SK-N-SH treated with all-trans-retinoic acid at 6 μM for 48 hours (cell line): ENCODE results near the gene LTN1.
"Not testable (repeated sequence)": the region's sequence is repeated elsewhere in the genome, so short reads cannot be mapped to it uniquely, and the experiment has no call there.

Experiments
- ATAC-seq: fragments of 200-7000 bp; cut with Tn5 transposase; 3 replicates; pipeline ENCODE4 v1.9.1; 2020; ENCODE audit warnings: mild to moderate bottlenecking, moderate library complexity
- ARNTL ChIP-seq: fragments of 450-650 bp; formaldehyde crosslinking; IDR thresholded peaks from 2 replicates; pipeline ENCODE4 v1.5.0; 2020; ENCODE audit warnings: low read depth, mild to moderate bottlenecking, moderate library complexity, borderline replicate concordance
- BACH2 ChIP-seq: fragments of 250-450 bp; sonication (Bioruptor Pico); IDR thresholded peaks from 2 replicates; pipeline ENCODE4 v1.9.0; 2021; ENCODE audit warnings: mild to moderate bottlenecking, borderline replicate concordance
- CREB5 ChIP-seq: fragments of 250-450 bp; sonication (Bioruptor Pico); IDR thresholded peaks from 2 replicates; pipeline ENCODE4 v1.5.1; 2020; ENCODE audit warnings: low read depth, mild to moderate bottlenecking, moderate library complexity
- CSDC2 ChIP-seq: fragments of 250-450 bp; sonication (Bioruptor Pico); IDR thresholded peaks from 2 replicates; pipeline ENCODE4 v1.5.0; 2020; ENCODE audit warnings: mild to moderate bottlenecking, moderate library complexity
- ESRRG ChIP-seq: fragments of 250-450 bp; sonication (Bioruptor Pico); IDR thresholded peaks from 2 replicates; pipeline ENCODE4 v1.6.1; 2021; ENCODE audit warnings: mild to moderate bottlenecking
- GLIS3 ChIP-seq: fragments of 250-450 bp; sonication (Bioruptor Pico); IDR thresholded peaks from 2 replicates; pipeline ENCODE4 v1.5.0; 2020; ENCODE audit warnings: mild to moderate bottlenecking, moderate library complexity
- OSR1 ChIP-seq: fragments of 250-450 bp; sonication (Bioruptor Pico); IDR thresholded peaks from 2 replicates; pipeline ENCODE4 v1.8.0; 2022; ENCODE audit warnings: moderate library complexity, mild to moderate bottlenecking, inconsistent platforms
- PPARA ChIP-seq: fragments of 250-450 bp; sonication (Bioruptor Pico); IDR thresholded peaks from 2 replicates; pipeline ENCODE4 v1.5.0; 2020; ENCODE audit warnings: mild to moderate bottlenecking, borderline replicate concordance
- RARB ChIP-seq: fragments of 250-450 bp; sonication (Bioruptor Pico); IDR thresholded peaks from 2 replicates; pipeline ENCODE4 v1.8.0; 2021; ENCODE audit warnings: mild to moderate bottlenecking, moderate library complexity
- SNAI2 ChIP-seq: fragments of 250-450 bp; sonication (Bioruptor Pico); IDR thresholded peaks from 2 replicates; pipeline ENCODE4 v1.5.0; 2020; ENCODE audit warnings: mild to moderate bottlenecking, moderate library complexity
- TCF4 ChIP-seq: fragments of 250-450 bp; sonication (Bioruptor Pico); IDR thresholded peaks from 2 replicates; pipeline ENCODE4 v1.8.0; 2021; ENCODE audit warnings: mild to moderate bottlenecking, moderate library complexity, borderline replicate concordance
- ZC3H10 ChIP-seq: fragments of 250-450 bp; sonication (Bioruptor Pico); IDR thresholded peaks from 2 replicates; pipeline ENCODE4 v1.5.1; 2021; ENCODE audit warnings: mild to moderate bottlenecking, moderate library complexity
- ZFP3 ChIP-seq: fragments of 250-450 bp; sonication (Bioruptor Pico); IDR thresholded peaks from 2 replicates; pipeline ENCODE4 v1.5.0; 2020; ENCODE audit warnings: mild to moderate bottlenecking, moderate library complexity
- ZFP30 ChIP-seq: fragments of 450-650 bp; formaldehyde crosslinking; IDR thresholded peaks from 2 replicates; pipeline ENCODE4 v1.5.0; 2022; ENCODE audit warnings: mild to moderate bottlenecking, moderate library complexity
- ZNF70 ChIP-seq: fragments of 450-650 bp; formaldehyde crosslinking; IDR thresholded peaks from 2 replicates; pipeline ENCODE4 v1.5.0; 2020; ENCODE audit warnings: mild to moderate bottlenecking, moderate library complexity
- ZNF8 ChIP-seq: fragments of 450-650 bp; formaldehyde crosslinking; IDR thresholded peaks from 2 replicates; pipeline ENCODE4 v1.5.0; 2020; ENCODE audit warnings: mild to moderate bottlenecking, moderate library complexity
- TF ChIP-seq, protein P1 (sequence below): fragments of 250-450 bp; sonication (Bioruptor Pico); IDR thresholded peaks from 2 replicates; pipeline ENCODE4 v1.5.1; 2021; ENCODE audit warnings: mild to moderate bottlenecking, moderate library complexity
- TF ChIP-seq, protein P2 (sequence below): fragments of 250-450 bp; sonication (Bioruptor Pico); IDR thresholded peaks from 2 replicates; pipeline ENCODE4 v1.5.0; 2020; ENCODE audit warnings: mild to moderate bottlenecking, moderate library complexity
- TF ChIP-seq, protein P3 (sequence below): fragments of 250-450 bp; sonication (Bioruptor Pico); IDR thresholded peaks from 2 replicates; pipeline ENCODE4 v1.8.0; 2021; ENCODE audit warnings: low read depth, mild to moderate bottlenecking, moderate library complexity, borderline replicate concordance
- TF ChIP-seq, protein P4 (sequence below): fragments of 250-450 bp; sonication (Bioruptor Pico); IDR thresholded peaks from 2 replicates; pipeline ENCODE4 v1.8.0; 2020; ENCODE audit warnings: mild to moderate bottlenecking, moderate library complexity, borderline replicate concordance

Gene LTN1

GRCh38 chr21:29002442-29003144 lies 9.9 kb upstream of the LTN1 start:
- peak; percentile 99 for ATAC-seq

GRCh38 chr21:28993293-28993629 lies 584 bp upstream of the LTN1 start:
- TF ChIP-seq PPARA (CRISPR knock-in tag): no peak
- no peak for ATAC-seq

More at GRCh38 chr21:29002442-29003144, 9.9 kb upstream of the LTN1 start:
- TF ChIP-seq, protein P1, sequence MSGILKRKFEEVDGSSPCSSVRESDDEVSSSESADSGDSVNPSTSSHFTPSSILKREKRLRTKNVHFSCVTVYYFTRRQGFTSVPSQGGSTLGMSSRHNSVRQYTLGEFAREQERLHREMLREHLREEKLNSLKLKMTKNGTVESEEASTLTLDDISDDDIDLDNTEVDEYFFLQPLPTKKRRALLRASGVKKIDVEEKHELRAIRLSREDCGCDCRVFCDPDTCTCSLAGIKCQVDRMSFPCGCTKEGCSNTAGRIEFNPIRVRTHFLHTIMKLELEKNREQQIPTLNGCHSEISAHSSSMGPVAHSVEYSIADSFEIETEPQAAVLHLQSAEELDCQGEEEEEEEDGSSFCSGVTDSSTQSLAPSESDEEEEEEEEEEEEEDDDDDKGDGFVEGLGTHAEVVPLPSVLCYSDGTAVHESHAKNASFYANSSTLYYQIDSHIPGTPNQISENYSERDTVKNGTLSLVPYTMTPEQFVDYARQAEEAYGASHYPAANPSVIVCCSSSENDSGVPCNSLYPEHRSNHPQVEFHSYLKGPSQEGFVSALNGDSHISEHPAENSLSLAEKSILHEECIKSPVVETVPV: no peak
- peak; percentile 41; the same call in 1 of the 2 replicates for TF ChIP-seq TCF4 (CRISPR knock-in tag)
- TF ChIP-seq ZNF8: no peak
- no peak for TF ChIP-seq ESRRG
- TF ChIP-seq CREB5 (CRISPR knock-in tag): no peak
- no peak for TF ChIP-seq RARB
- TF ChIP-seq ZFP30 (CRISPR knock-in tag): no peak
- TF ChIP-seq, protein P2, sequence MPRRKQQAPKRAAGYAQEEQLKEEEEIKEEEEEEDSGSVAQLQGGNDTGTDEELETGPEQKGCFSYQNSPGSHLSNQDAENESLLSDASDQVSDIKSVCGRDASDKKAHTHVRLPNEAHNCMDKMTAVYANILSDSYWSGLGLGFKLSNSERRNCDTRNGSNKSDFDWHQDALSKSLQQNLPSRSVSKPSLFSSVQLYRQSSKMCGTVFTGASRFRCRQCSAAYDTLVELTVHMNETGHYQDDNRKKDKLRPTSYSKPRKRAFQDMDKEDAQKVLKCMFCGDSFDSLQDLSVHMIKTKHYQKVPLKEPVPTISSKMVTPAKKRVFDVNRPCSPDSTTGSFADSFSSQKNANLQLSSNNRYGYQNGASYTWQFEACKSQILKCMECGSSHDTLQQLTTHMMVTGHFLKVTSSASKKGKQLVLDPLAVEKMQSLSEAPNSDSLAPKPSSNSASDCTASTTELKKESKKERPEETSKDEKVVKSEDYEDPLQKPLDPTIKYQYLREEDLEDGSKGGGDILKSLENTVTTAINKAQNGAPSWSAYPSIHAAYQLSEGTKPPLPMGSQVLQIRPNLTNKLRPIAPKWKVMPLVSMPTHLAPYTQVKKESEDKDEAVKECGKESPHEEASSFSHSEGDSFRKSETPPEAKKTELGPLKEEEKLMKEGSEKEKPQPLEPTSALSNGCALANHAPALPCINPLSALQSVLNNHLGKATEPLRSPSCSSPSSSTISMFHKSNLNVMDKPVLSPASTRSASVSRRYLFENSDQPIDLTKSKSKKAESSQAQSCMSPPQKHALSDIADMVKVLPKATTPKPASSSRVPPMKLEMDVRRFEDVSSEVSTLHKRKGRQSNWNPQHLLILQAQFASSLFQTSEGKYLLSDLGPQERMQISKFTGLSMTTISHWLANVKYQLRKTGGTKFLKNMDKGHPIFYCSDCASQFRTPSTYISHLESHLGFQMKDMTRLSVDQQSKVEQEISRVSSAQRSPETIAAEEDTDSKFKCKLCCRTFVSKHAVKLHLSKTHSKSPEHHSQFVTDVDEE: peak; percentile 62; the same call in 1 of the 2 replicates
- TF ChIP-seq, protein P3, sequence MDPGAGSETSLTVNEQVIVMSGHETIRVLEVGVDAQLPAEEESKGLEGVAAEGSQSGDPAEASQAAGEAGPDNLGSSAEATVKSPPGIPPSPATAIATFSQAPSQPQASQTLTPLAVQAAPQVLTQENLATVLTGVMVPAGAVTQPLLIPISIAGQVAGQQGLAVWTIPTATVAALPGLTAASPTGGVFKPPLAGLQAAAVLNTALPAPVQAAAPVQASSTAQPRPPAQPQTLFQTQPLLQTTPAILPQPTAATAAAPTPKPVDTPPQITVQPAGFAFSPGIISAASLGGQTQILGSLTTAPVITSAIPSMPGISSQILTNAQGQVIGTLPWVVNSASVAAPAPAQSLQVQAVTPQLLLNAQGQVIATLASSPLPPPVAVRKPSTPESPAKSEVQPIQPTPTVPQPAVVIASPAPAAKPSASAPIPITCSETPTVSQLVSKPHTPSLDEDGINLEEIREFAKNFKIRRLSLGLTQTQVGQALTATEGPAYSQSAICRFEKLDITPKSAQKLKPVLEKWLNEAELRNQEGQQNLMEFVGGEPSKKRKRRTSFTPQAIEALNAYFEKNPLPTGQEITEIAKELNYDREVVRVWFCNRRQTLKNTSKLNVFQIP: no peak
- no peak for TF ChIP-seq ARNTL (CRISPR knock-in tag)
- no peak for TF ChIP-seq ZNF70
- peak; percentile 83 for TF ChIP-seq CSDC2 (CRISPR knock-in tag)
- peak; percentile 87 for TF ChIP-seq ZFP3 (CRISPR knock-in tag)

GRCh38 chr21:28991861-28992525 lies 684 bp downstream of the LTN1 start:
- TF ChIP-seq SNAI2 (CRISPR knock-in tag): no peak
- TF ChIP-seq, protein P4, sequence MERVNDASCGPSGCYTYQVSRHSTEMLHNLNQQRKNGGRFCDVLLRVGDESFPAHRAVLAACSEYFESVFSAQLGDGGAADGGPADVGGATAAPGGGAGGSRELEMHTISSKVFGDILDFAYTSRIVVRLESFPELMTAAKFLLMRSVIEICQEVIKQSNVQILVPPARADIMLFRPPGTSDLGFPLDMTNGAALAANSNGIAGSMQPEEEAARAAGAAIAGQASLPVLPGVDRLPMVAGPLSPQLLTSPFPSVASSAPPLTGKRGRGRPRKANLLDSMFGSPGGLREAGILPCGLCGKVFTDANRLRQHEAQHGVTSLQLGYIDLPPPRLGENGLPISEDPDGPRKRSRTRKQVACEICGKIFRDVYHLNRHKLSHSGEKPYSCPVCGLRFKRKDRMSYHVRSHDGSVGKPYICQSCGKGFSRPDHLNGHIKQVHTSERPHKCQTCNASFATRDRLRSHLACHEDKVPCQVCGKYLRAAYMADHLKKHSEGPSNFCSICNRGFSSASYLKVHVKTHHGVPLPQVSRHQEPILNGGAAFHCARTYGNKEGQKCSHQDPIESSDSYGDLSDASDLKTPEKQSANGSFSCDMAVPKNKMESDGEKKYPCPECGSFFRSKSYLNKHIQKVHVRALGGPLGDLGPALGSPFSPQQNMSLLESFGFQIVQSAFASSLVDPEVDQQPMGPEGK: no peak
- peak; percentile 29 for ATAC-seq

DNA sequence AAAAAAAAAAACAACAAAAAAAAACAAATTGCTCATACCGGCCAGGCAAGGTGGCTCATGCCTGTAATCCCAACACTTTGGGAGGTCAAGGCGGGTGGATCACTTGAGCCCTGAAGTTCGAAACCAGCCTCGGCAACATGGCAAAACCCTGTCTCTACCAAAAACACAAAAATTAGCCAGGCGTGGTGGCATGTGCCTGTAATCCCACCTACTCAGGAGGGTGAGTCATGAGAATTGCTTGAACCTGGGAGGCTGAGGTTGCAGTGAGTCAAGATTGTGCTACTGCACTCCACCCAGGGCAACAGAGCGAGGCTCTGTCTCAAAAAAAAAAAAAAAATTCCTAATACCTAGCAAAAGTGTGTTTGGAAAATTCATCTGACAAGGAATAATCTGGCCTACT lies 4.5 kb downstream of the LTN1 start:
- ATAC-seq: not testable (repeated sequence)

- no peak for ATAC-seq
- no peak for TF ChIP-seq SNAI2 (CRISPR knock-in tag)
- TF ChIP-seq, protein P4: no peak
- TF ChIP-seq BACH2 (CRISPR knock-in tag): no peak
- TF ChIP-seq ZNF70: no peak
- no peak for TF ChIP-seq RARB
- no peak for TF ChIP-seq ESRRG
- no peak for TF ChIP-seq ZFP3 (CRISPR knock-in tag)
- no peak for TF ChIP-seq GLIS3
- TF ChIP-seq OSR1: no peak
- no peak for TF ChIP-seq ZC3H10 (CRISPR knock-in tag)
- TF ChIP-seq CSDC2 (CRISPR knock-in tag): no peak
- TF ChIP-seq ZFP30 (CRISPR knock-in tag): no peak
- TF ChIP-seq PPARA (CRISPR knock-in tag): no peak
- no peak for TF ChIP-seq TCF4 (CRISPR knock-in tag)
- TF ChIP-seq, protein P3: no peak
Observed at GRCh38 chr21:28986677-28987076, 6.0 kb downstream of the LTN1 start.
